ENCODE measurements around the gene NCAPD3.

DNA sequence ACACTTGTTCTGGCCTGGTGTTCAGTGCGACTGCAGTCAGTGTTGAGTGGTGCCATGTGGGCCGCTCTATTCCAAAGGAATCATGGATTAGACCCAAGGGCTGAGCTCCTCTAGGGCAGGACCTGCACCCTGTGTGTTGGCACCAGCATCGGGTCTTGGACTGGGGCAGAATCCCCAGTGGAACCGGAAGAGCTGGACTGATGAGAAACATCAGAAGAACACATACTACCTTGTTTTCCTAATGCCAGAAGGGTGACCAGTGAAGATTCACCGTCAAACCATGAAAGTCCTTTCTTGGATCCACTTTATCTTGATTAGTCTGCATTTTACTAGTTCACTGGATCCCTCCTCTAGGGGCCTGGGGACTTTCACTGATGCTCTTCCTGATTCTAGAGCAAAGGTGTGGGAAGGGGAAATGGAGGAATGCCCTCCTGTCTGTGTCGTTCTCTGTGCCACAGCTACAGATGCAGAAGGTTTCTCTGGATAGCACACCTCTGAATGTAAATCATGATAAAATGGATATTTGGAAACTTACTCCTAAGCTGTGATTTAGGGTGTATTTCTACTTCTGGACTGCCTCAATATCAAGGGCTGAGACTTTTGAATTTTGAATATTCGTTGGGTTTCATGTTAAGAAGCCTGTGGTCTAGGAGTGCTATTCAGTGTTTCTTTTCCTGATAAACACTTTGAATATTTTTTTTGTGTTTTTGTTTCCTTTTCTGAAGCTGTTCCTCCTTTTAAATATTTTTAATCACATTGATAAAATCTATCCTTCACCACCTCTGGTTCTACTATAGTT, 41.4 kb upstream of the NCAPD3 start:
- TF ChIP-seq, protein P1, sequence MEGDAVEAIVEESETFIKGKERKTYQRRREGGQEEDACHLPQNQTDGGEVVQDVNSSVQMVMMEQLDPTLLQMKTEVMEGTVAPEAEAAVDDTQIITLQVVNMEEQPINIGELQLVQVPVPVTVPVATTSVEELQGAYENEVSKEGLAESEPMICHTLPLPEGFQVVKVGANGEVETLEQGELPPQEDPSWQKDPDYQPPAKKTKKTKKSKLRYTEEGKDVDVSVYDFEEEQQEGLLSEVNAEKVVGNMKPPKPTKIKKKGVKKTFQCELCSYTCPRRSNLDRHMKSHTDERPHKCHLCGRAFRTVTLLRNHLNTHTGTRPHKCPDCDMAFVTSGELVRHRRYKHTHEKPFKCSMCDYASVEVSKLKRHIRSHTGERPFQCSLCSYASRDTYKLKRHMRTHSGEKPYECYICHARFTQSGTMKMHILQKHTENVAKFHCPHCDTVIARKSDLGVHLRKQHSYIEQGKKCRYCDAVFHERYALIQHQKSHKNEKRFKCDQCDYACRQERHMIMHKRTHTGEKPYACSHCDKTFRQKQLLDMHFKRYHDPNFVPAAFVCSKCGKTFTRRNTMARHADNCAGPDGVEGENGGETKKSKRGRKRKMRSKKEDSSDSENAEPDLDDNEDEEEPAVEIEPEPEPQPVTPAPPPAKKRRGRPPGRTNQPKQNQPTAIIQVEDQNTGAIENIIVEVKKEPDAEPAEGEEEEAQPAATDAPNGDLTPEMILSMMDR (conservative IDR thresholded peaks at IDR 0.05 in 1 of 2, IDR thresholded peaks at IDR 0.05 in 1 of 2; ENCODE audit: low read depth in 1 of 2, low read length in 2 of 2), result no peak
- TF ChIP-seq EZH2 (IDR thresholded peaks at IDR 0.05; ENCODE audit: low read length, missing control alignments), result no peak

Measured in fibroblast of lung (primary cell).